Right lobe of liver (tissue), 4 donors: Measurements from ENCODE around the gene POLR2F.

ENCODE experiments used
- CTCF ChIP-seq, 4 donors: fragments of 200-600 bp in 3 of 4; fragments of 450-650 bp in 1 of 4; IDR thresholded peaks; one replicate each; pipeline versions ENCODE4 v1.5.1 to v1.8.0; 2016 to 2022; ENCODE audit warnings: antibody characterized with exemption in 4 of 4, mild to moderate bottlenecking in 2 of 4
- POLR2A ChIP-seq: fragments of 450-650 bp; IDR thresholded peaks from one replicate; pipeline ENCODE4 v1.6.1; 2017; ENCODE audit warnings: antibody characterized with exemption, mild to moderate bottlenecking
- donor health status: DM: no; HTN: no; CAD: no.
- donor health status: DM: no; HTN: no; CAD: no.
- donor health status: DM: no; HTN: yes; CAD: no.

- TF ChIP-seq CTCF (IDR thresholded peaks at IDR 0.05) (no peak), POLR2A (no peak)
These were observed 33.4 kb upstream of the POLR2F start for GRCh38 chr22:37920126-37920525.
